Fibroblast of villous mesenchyme (primary cell): Measurements from ENCODE around the gene CDH4. TPM values are rescaled to one million over a fixed set of nuclear protein-coding genes. Genes with fewer than 3 reads are reported as not detected.

Experiments
- DNase-seq: peaks from one replicate; pipeline ENCODE4 v3.0.0-alpha.2; 2010; ENCODE audit warnings: low read depth
- H3K4me3 ChIP-seq: 2 replicates; pipeline ENCODE4 v1.5.1; 2011; ENCODE audit warnings: low read depth, mild to moderate bottlenecking, low read length
- CTCF ChIP-seq: IDR thresholded peaks from 2 replicates; pipeline ENCODE4 v1.5.1; 2012; ENCODE audit warnings: low read depth, mild to moderate bottlenecking, low read length; ENCODE audit not compliant: insufficient read depth
- total RNA-seq: library from RNA; depleted of rRNA; stranded (reverse); fragments of >200 nt; gene quantifications from 2 replicates; pipeline ENCODE4 v1.2.3, GENCODE V29; 2012

Gene CDH4
- total RNA-seq, 1 donor = 1.7 TPM

GRCh38 chr20:61614706-61615100, 362.6 kb downstream of the CDH4 start:
- no peak for TF ChIP-seq CTCF
- H3K4me3 ChIP-seq = no peak overlapping the region
- no peak for DNase-seq

- no peak for DNase-seq
- no peak overlapping the region for H3K4me3 ChIP-seq
- no peak for TF ChIP-seq CTCF
Observed at GRCh38 chr20:61615806-61616205, 363.7 kb downstream of the CDH4 start.

DNA sequence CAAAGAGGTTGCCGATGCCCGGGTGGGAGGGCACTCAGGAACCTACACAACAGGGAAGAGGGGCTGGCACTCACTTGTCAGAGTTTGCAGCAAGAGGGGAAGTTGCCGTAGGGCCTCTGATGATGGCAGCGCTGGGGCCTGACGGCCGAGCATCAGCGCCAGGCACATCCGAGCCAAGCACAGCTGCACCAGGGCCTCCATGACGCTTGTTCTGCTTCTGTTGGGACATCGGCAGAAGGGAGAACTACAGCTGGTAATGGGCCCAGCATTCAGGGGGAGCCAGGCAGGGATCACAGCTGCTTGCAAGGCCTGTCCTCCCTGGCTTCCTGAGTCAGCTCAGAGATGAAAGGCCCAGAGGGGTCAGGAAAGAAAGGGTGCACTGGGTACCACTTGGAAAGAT, 367.7 kb downstream of the CDH4 start:
- H3K4me3 ChIP-seq = no peak overlapping the region
- DNase-seq = no peak
- no peak for TF ChIP-seq CTCF

- TF ChIP-seq CTCF = no peak
- H3K4me3 ChIP-seq = no peak overlapping the region
- no peak for DNase-seq
Observed at GRCh38 chr20:61620174-61620573, 368.1 kb downstream of the CDH4 start.

DNA sequence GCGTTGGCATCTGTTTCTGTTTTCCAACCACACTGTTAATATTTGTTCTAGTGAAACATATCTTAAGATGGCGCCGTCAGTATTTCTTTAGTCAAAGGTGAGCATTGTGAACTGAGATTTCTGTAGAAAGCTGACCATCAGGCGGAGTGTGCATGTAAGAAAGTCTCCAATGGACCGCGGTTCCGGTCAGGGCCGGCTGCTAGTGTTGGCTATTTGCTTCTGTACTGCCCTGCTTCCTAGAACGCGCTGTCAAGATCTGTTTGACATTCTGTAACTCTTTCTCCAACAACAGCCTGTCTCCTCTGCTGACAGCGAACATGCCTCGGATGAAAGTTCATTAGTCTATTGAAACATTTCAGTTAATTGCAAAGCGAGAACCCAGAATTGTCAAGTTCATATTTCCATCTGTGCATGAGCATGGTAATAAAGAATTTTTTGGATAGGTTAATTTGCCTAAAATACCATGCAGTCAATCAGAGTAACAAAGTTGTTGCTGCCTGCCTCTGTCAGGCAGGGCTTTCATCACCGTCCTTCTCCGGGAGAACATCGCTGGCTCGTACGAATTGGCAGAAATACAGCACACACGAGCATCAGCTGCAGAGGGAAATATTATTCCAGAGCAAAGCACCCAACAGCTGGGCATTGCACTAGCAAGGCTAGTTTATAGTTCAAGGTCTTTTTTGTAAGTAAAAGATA, 369.1 kb downstream of the CDH4 start:
- DNase-seq = no peak
- H3K4me3 ChIP-seq = no peak overlapping the region
- TF ChIP-seq CTCF = no peak

DNA sequence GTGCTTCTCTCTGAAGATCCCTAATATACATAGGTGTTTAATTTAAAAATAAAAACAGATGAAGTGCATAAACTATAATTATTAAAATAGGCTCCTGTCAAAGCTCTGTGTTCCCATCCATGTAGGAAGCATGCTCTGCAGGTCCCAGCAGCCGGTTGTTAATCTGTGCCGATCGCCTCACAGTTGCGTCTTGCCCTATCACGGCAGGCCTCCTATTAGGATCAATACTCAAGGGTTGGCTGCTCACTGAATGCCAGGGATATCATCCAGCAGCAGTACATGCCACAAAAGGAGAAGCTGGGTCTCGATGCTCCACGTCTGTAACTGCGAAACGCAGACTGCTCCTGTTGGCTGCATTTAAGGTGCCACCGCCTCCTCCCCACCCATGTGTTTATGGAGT, 369.8 kb downstream of the CDH4 start:
- no peak overlapping the region for H3K4me3 ChIP-seq
- TF ChIP-seq CTCF = no peak
- DNase-seq = no peak

GRCh38 chr20:61623451-61623850, 371.4 kb downstream of the CDH4 start:
- TF ChIP-seq CTCF = no peak
- no peak overlapping the region for H3K4me3 ChIP-seq

More at GRCh38 chr20:61623451-61623850, 371.4 kb downstream of the CDH4 start:
- DNase-seq = no peak
